A549 (cell line): Measurements from ENCODE around the gene KSR1.

ENCODE experiments used
- CHD2 ChIP-seq: fragments of 150-350 bp; IDR thresholded peaks from 2 replicates; pipeline ENCODE4 v1.6.1; 2014; ENCODE audit warnings: low read length; ENCODE audit not compliant: partially characterized antibody
- CHD4 ChIP-seq: fragments of 200-600 bp; sonication (generic); IDR thresholded peaks from 2 replicates; pipeline ENCODE4 v1.6.1; 2016; ENCODE audit warnings: antibody characterized with exemption, mild to moderate bottlenecking, borderline replicate concordance
- CTCF ChIP-seq: fragments of >200 bp; sonication (Bioruptor Twin); formaldehyde crosslinking; IDR thresholded peaks from 3 replicates; pipeline ENCODE4 v1.5.1; 2016
- ELK1 ChIP-seq: fragments of 150-350 bp; IDR thresholded peaks from 2 replicates; pipeline ENCODE4 v1.6.1; 2014; ENCODE audit warnings: low read depth, mild to moderate bottlenecking, low read length
- EP300 ChIP-seq, 2 experiments: fragments of >200 bp; sonication (Bioruptor Twin); formaldehyde crosslinking; IDR thresholded peaks; 2 replicates in 1 of 2; 3 replicates in 1 of 2; pipeline ENCODE4 v1.6.1; 2016 to 2017
- HEYL ChIP-seq: fragments of 250-450 bp; sonication (Bioruptor Pico); IDR thresholded peaks from 2 replicates; pipeline ENCODE4 v1.8.0; 2021; ENCODE audit warnings: mild to moderate bottlenecking, moderate library complexity
- MAX ChIP-seq: IDR thresholded peaks from 2 replicates; pipeline ENCODE4 v1.6.1; 2012
- PHF8 ChIP-seq: fragments of 200-600 bp; sonication (generic); IDR thresholded peaks from 2 replicates; pipeline ENCODE4 v1.6.1; 2016; ENCODE audit warnings: low read depth, mild to moderate bottlenecking, antibody characterized with exemption, moderate library complexity, borderline replicate concordance
- SREBF2 ChIP-seq: fragments of 450-650 bp; IDR thresholded peaks from 2 replicates; pipeline ENCODE4 v1.6.1; 2014; ENCODE audit warnings: mild to moderate bottlenecking, moderate library complexity
- ZFP36 ChIP-seq: fragments of 450-650 bp; IDR thresholded peaks from 2 replicates; pipeline ENCODE4 v1.6.1; 2014; ENCODE audit warnings: borderline replicate concordance; ENCODE audit not compliant: partially characterized antibody
- ZNF302 ChIP-seq: fragments of 250-450 bp; sonication (Bioruptor Pico); IDR thresholded peaks from 2 replicates; pipeline ENCODE4 v1.9.0; 2021; ENCODE audit warnings: inconsistent platforms, mild to moderate bottlenecking, moderate library complexity
- TF ChIP-seq, protein P1 (sequence below): IDR thresholded peaks from 2 replicates; pipeline ENCODE4 v1.6.1; 2012; ENCODE audit warnings: low read depth, borderline replicate concordance

- no peak for TF ChIP-seq CTCF
- TF ChIP-seq ELK1, result no peak
- no peak for TF ChIP-seq CHD4
- TF ChIP-seq CHD2, result no peak
- TF ChIP-seq ZFP36, result no peak
- TF ChIP-seq SREBF2, result no peak
- TF ChIP-seq, protein P1, sequence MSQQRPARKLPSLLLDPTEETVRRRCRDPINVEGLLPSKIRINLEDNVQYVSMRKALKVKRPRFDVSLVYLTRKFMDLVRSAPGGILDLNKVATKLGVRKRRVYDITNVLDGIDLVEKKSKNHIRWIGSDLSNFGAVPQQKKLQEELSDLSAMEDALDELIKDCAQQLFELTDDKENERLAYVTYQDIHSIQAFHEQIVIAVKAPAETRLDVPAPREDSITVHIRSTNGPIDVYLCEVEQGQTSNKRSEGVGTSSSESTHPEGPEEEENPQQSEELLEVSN, result no peak
- TF ChIP-seq EP300 (IDR thresholded peaks at IDR 0.05), result no peak
- no peak for TF ChIP-seq PHF8
- TF ChIP-seq MAX, result no peak
- TF ChIP-seq HEYL (CRISPR knock-in tag), result no peak
- no peak for TF ChIP-seq ZNF302 (CRISPR knock-in tag)
Observed at GRCh38 chr17:27660436-27660835, 204.2 kb downstream of the KSR1 start.
